H1 (cell line): ENCODE results near the gene SLC26A4. TPM values are rescaled to one million over a fixed set of nuclear protein-coding genes. Genes with fewer than 3 reads are reported as not detected.

Experiments used
- CTCF ChIA-PET: fragments of 300-600 bp; sonication (Branson Sonifier 250); formaldehyde crosslinking; loops from one replicate; lab custom pipeline; 2021; ENCODE audit not compliant: partially characterized antibody; lab: Charles Lee
- POLR2A ChIA-PET: fragments of 300-600 bp; sonication (Branson Sonifier 250); formaldehyde crosslinking; loops from one replicate; lab custom pipeline; 2021; ENCODE audit warnings: inconsistent platforms; ENCODE audit not compliant: partially characterized antibody; lab: Charles Lee
- DNase-seq, 2 experiments: peaks; one replicate each; pipeline versions ENCODE4 v3.0.0 to v3.0.0-alpha.2; 2010 to 2022; ENCODE audit warnings: low spot score in 2 of 2, low read depth in 1 of 2, mixed read lengths in 1 of 2
- FAIRE-seq: peaks from 2 replicates; lab custom pipeline; 2011; peaks lifted over from hg19 to GRCh38; lab: Jason Lieb, UNC
- H2AFZ ChIP-seq: 2 replicates; pipeline ENCODE4 v1.8.1; 2012; ENCODE audit warnings: low read length, inconsistent platforms
- H2AK5ac ChIP-seq: 2 replicates; pipeline ENCODE4 v1.6.1; 2013; ENCODE audit warnings: low read depth, low read length
- H2BK120ac ChIP-seq: replicated peaks from 2 replicates; pipeline ENCODE3; 2013; ENCODE audit warnings: low read depth, low read length, inconsistent platforms
- H2BK12ac ChIP-seq: 2 replicates; pipeline ENCODE4 v1.6.1; 2013; ENCODE audit warnings: low read depth, low read length
- H2BK15ac ChIP-seq: 2 replicates; pipeline ENCODE4 v1.6.1; 2013; ENCODE audit warnings: low read length
- H2BK20ac ChIP-seq: 2 replicates; pipeline ENCODE4 v1.6.1; 2013; ENCODE audit warnings: low read length
- H2BK5ac ChIP-seq: 2 replicates; pipeline ENCODE4 v1.6.1; 2013; ENCODE audit warnings: low read depth, low read length
- H3K14ac ChIP-seq: 2 replicates; pipeline ENCODE4 v1.6.1; 2013; ENCODE audit warnings: inconsistent platforms; ENCODE audit not compliant: insufficient read length
- H3K18ac ChIP-seq: 2 replicates; pipeline ENCODE4 v1.6.1; 2013; ENCODE audit warnings: low read length; ENCODE audit errors: extremely low read depth
- H3K23ac ChIP-seq: 2 replicates; pipeline ENCODE4 v1.6.1; 2013; ENCODE audit warnings: inconsistent platforms; ENCODE audit not compliant: insufficient read length
- H3K23me2 ChIP-seq: 2 replicates; pipeline ENCODE4 v1.6.1; 2013; ENCODE audit warnings: low read depth, low read length
- H3K27ac ChIP-seq: 2 replicates; pipeline ENCODE4 v1.6.1; 2011; ENCODE audit warnings: low read depth, low read length, inconsistent platforms
- H3K27me3 ChIP-seq, 4 experiments: replicated peaks in 1 of 4; 1 replicate in 1 of 4; 2 replicates in 3 of 4; pipeline versions ENCODE4 v1.6.1 to v1.8.1; 2011 to 2013; ENCODE audit warnings: low read length in 3 of 4, mild to moderate bottlenecking in 3 of 4, inconsistent platforms in 2 of 4, mixed read lengths in 2 of 4, moderate library complexity in 1 of 4; ENCODE audit not compliant: control insufficient read depth in 3 of 4, insufficient read depth in 3 of 4; ENCODE audit errors: extremely low read depth in 1 of 4
- H3K36me3 ChIP-seq, 4 experiments: 2 replicates each; pipeline versions ENCODE4 v1.6.1 to v1.8.1; 2011 to 2013; ENCODE audit warnings: mild to moderate bottlenecking in 4 of 4, low read length in 3 of 4, moderate library complexity in 2 of 4, control low read depth in 1 of 4, inconsistent platforms in 1 of 4; ENCODE audit not compliant: insufficient read depth in 4 of 4, control insufficient read depth in 2 of 4
- H3K4ac ChIP-seq: replicated peaks from 2 replicates; pipeline ENCODE3; 2013; ENCODE audit warnings: low read length, low read depth, mixed read lengths, inconsistent platforms; ENCODE audit not compliant: insufficient read length
- H3K4me1 ChIP-seq, 4 experiments: replicated peaks in 1 of 4; 1 replicate in 1 of 4; 2 replicates in 3 of 4; pipeline versions ENCODE4 v1.6.1 to v1.8.1; 2011 to 2013; ENCODE audit warnings: low read length in 3 of 4, inconsistent platforms in 2 of 4, mixed read lengths in 1 of 4; ENCODE audit not compliant: insufficient read depth in 4 of 4, control insufficient read depth in 3 of 4
- H3K4me2 ChIP-seq, 2 experiments: 2 replicates each; pipeline versions ENCODE4 v1.6.1 to v1.8.1; 2011 to 2013; ENCODE audit warnings: low read depth in 2 of 2, low read length in 2 of 2, control low read depth in 1 of 2, inconsistent platforms in 1 of 2, mild to moderate bottlenecking in 1 of 2; ENCODE audit not compliant: insufficient read depth in 1 of 2
- H3K4me3 ChIP-seq, 4 experiments: fragments of 200-600, 300-600 bp in 1 of 4; sonication (generic), shearing (Covaris generic), sonication (Bioruptor Twin) in 1 of 4; 2 replicates each; pipeline versions ENCODE4 v1.5.1 to v1.8.1; 2011 to 2016; ENCODE audit warnings: low read length in 4 of 4, low read depth in 3 of 4, control low read depth in 2 of 4, inconsistent platforms in 2 of 4, mild to moderate bottlenecking in 2 of 4, mixed read lengths in 1 of 4, moderate library complexity in 1 of 4; ENCODE audit not compliant: insufficient read depth in 2 of 4; ENCODE audit errors: extremely low read depth in 1 of 4
- H3K56ac ChIP-seq: replicated peaks from 2 replicates; pipeline ENCODE3; 2013; ENCODE audit warnings: low read depth, mild to moderate bottlenecking, mixed read lengths, low read length, inconsistent platforms; ENCODE audit not compliant: insufficient read length
- H3K79me1 ChIP-seq: 2 replicates; pipeline ENCODE4 v1.6.1; 2013; ENCODE audit warnings: low read depth, low read length, control low read depth
- H3K79me2 ChIP-seq, 2 experiments: 2 replicates each; pipeline versions ENCODE4 v1.6.1 to v1.8.1; 2012 to 2013; ENCODE audit warnings: low read length in 2 of 2, mild to moderate bottlenecking in 2 of 2, inconsistent platforms in 1 of 2; ENCODE audit not compliant: insufficient read depth in 2 of 2, control insufficient read depth in 1 of 2
- H3K9ac ChIP-seq, 4 experiments: replicated peaks in 1 of 4; 1 replicate in 1 of 4; 2 replicates in 3 of 4; pipeline versions ENCODE4 v1.6.1 to v1.8.1; 2011 to 2013; ENCODE audit warnings: low read depth in 3 of 4, low read length in 3 of 4, control low read depth in 2 of 4, mild to moderate bottlenecking in 2 of 4, moderate library complexity in 2 of 4, inconsistent platforms in 1 of 4; ENCODE audit errors: extremely low read depth in 1 of 4
- H3K9me3 ChIP-seq, 2 experiments: 2 replicates each; pipeline versions ENCODE4 v1.6.1 to v1.8.1; 2012 to 2013; ENCODE audit warnings: mild to moderate bottlenecking in 2 of 2, moderate library complexity in 2 of 2, control low read depth in 1 of 2, inconsistent platforms in 1 of 2, low read depth in 1 of 2, low read length in 1 of 2, mixed read lengths in 1 of 2; ENCODE audit not compliant: insufficient read depth in 2 of 2
- H4K20me1 ChIP-seq, 2 experiments: replicated peaks in 1 of 2; 2 replicates each; pipeline versions ENCODE3 to v1.8.1; 2011 to 2013; ENCODE audit warnings: inconsistent platforms in 2 of 2, low read length in 2 of 2, mild to moderate bottlenecking in 1 of 2; ENCODE audit not compliant: insufficient read depth in 2 of 2, control insufficient read depth in 1 of 2
- H4K5ac ChIP-seq: 2 replicates; pipeline ENCODE4 v1.6.1; 2013; ENCODE audit warnings: low read length, low read depth, mixed read lengths, inconsistent platforms; ENCODE audit not compliant: insufficient read length
- H4K8ac ChIP-seq: 2 replicates; pipeline ENCODE4 v1.8.0; 2013; ENCODE audit warnings: mild to moderate bottlenecking, moderate library complexity, low read length, inconsistent platforms; ENCODE audit not compliant: insufficient read depth; ENCODE audit errors: extremely low read depth
- H4K91ac ChIP-seq: replicated peaks from 2 replicates; pipeline ENCODE3; 2013; ENCODE audit warnings: low read length, mixed read lengths, inconsistent platforms; ENCODE audit not compliant: insufficient read length
- FOSL1 ChIP-seq: IDR thresholded peaks from 2 replicates; pipeline ENCODE4 v1.6.1; 2011; ENCODE audit warnings: mild to moderate bottlenecking, low read depth, low read length, moderate library complexity; ENCODE audit not compliant: insufficient read depth
- GABPA ChIP-seq: IDR thresholded peaks from 2 replicates; pipeline ENCODE4 v1.6.1; 2011; ENCODE audit warnings: mild to moderate bottlenecking, low read length, moderate library complexity, borderline replicate concordance; ENCODE audit not compliant: insufficient read depth
- KDM4A ChIP-seq: IDR thresholded peaks from one replicate; pipeline ENCODE4 v1.7.1; 2012; ENCODE audit warnings: low read depth, mild to moderate bottlenecking, moderate library complexity, low read length, inconsistent platforms; ENCODE audit not compliant: severe bottlenecking
- RAD21 ChIP-seq, 2 experiments: IDR thresholded peaks in 1 of 2; conservative IDR thresholded peaks in 1 of 2; 2 replicates each; pipeline ENCODE4 v1.6.1; 2011; ENCODE audit warnings: low read depth in 2 of 2, low read length in 2 of 2, improper control_type of control experiment in 1 of 2, inconsistent platforms in 1 of 2, mild to moderate bottlenecking in 1 of 2, moderate library complexity in 1 of 2
- SIN3A ChIP-seq, 2 experiments: IDR thresholded peaks in 1 of 2; conservative IDR thresholded peaks in 1 of 2; 2 replicates each; pipeline ENCODE4 v1.6.1; 2011 to 2012; ENCODE audit warnings: low read length in 2 of 2, improper control_type of control experiment in 1 of 2, low read depth in 1 of 2, mild to moderate bottlenecking in 1 of 2
- SP1 ChIP-seq: IDR thresholded peaks from 2 replicates; pipeline ENCODE4 v1.6.1; 2011; ENCODE audit warnings: low read depth, low read length
- SP4 ChIP-seq: IDR thresholded peaks from 2 replicates; pipeline ENCODE4 v1.6.1; 2012; ENCODE audit warnings: low read length, inconsistent platforms
- TBP ChIP-seq: IDR thresholded peaks from 2 replicates; pipeline ENCODE4 v1.6.1; 2011; ENCODE audit warnings: low read depth, low read length, improper control_type of control experiment
- WGBS, 2 experiments: shearing (Covaris generic) in 1 of 2; methylation state at CpG; one replicate each; pipeline versions ENCODE4 v1.1.6 to v1.1.7; 2013 to 2015; ENCODE audit warnings: low lambda C conversion rate in 2 of 2, mixed read lengths in 2 of 2, inconsistent platforms in 1 of 2, low coverage in 1 of 2, missing lambda C conversion rate in 1 of 2; ENCODE audit not compliant: insufficient replicate concordance in 2 of 2, insufficient coverage in 1 of 2, insufficient read length in 1 of 2; ENCODE audit errors: extremely low coverage in 1 of 2, missing lambda C conversion rate in 1 of 2; 5-methylcytosine and 5-hydroxymethylcytosine counted together
- polyA plus RNA-seq, 7 experiments: library from polyadenylated mRNA; depleted of rRNA in 3 of 7; stranded (reverse) in 5 of 7; unstranded in 2 of 7; fragments of >200 nt in 5 of 7; fragments of 200-250 nt in 2 of 7; gene quantifications; 1 replicate in 5 of 7; 2 replicates in 1 of 7; 4 replicates in 1 of 7; pipeline versions ENCODE4 v1.2.1 to v1.2.3, GENCODE V29; 2011 to 2013; ENCODE audit warnings: missing spikeins in 2 of 7, mixed read lengths in 2 of 7
- total RNA-seq: library from RNA; stranded (reverse); fragmentation: NEBNext Ultra II Directional; extraction: Animal tissue kit (Norgen Biotek cat#: 25700); gene quantifications from 2 replicates; pipeline ENCODE4 v1.2.1, GENCODE V29; 2021
- TF ChIP-seq, protein P1 (sequence below): IDR thresholded peaks from 2 replicates; pipeline ENCODE4 v1.6.1; 2012; ENCODE audit warnings: inconsistent platforms

SLC26A4 gene
- total and polyA plus RNA-seq, 2 of the 8 experiments (the other 6 are each of a cell fraction or from before 2014, with no cell fraction given) = 0.11 to 0.35 TPM

GRCh38 chr7:107691716-107692115, 31.1 kb downstream of the SLC26A4 start:
- Histone ChIP-seq H3K27me3 (no peaks in the 10 kb centered on the region), H2BK20ac (no peak overlapping the region), H3K56ac (no peak overlapping the region), H3K4ac (no peak overlapping the region), H2AK5ac (no peak overlapping the region), H3K4me2 (no peak overlapping the region), H3K79me1 (no peaks in the 10 kb centered on the region), H2BK15ac (no peak overlapping the region), H3K18ac (no peak overlapping the region), H3K23me2 (no peaks in the 10 kb centered on the region; the same call in 1 of the 2 replicates), H4K5ac (no peak overlapping the region), H2BK120ac (peak overlapping the region; percentile 22), H3K4me1 (peaks cover 0 to 3% (median 2%) of the 10 kb centered on the region in 4 experiments; a peak in 3 of 7 replicates), H3K23ac (no peak overlapping the region), H3K27ac (no peak overlapping the region), H4K8ac (no peak overlapping the region), H3K9me3 (no peaks in the 10 kb centered on the region), H3K14ac (no peak overlapping the region), H3K36me3 (no peaks in the 10 kb centered on the region), H2AFZ (no peak overlapping the region), H3K79me2 (no peaks in the 10 kb centered on the region), H3K9ac (no peak overlapping the region), H2BK5ac (no peak overlapping the region), H4K20me1 (no peaks in the 10 kb centered on the region), H2BK12ac (no peak overlapping the region; the same call in 1 of the 2 replicates), H4K91ac (no peak overlapping the region), H3K4me3 (no peak overlapping the region)
- ChIA-PET CTCF (interaction anchor here (0.6 to 1.5 kb wide), 4 partner anchors 11 to 1604 kb away, joined by 3 to 4 read pairs (median 3); no protein-coding TSS in a partner anchor), POLR2A (no interaction called here)
- 97% methylated on average over 3 of the region's 3 CpGs; no CpG with 5 or more reads in 1 of the 2 experiments for WGBS, 2 experiments
- DNase-seq (no peak), FAIRE-seq (no peak)
- no peak for TF ChIP-seq FOSL1
- no peak for TF ChIP-seq SP4
- TF ChIP-seq KDM4A = no peak
- no peak for TF ChIP-seq RAD21 (IDR thresholded peaks at IDR 0.05 in 1 of 2, conservative IDR thresholded peaks at IDR 0.05 in 1 of 2; ENCODE audit: low read depth in 2 of 2, low read length in 2 of 2)
- TF ChIP-seq SIN3A (conservative IDR thresholded peaks at IDR 0.05 in 1 of 2, IDR thresholded peaks at IDR 0.05 in 1 of 2; ENCODE audit: low read depth in 1 of 2, low read length in 2 of 2) = no peak
- TF ChIP-seq SP1 = no peak
- no peak for TF ChIP-seq TBP
- no peak for TF ChIP-seq GABPA
- TF ChIP-seq, protein P1, sequence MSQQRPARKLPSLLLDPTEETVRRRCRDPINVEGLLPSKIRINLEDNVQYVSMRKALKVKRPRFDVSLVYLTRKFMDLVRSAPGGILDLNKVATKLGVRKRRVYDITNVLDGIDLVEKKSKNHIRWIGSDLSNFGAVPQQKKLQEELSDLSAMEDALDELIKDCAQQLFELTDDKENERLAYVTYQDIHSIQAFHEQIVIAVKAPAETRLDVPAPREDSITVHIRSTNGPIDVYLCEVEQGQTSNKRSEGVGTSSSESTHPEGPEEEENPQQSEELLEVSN = no peak
